NCI-H2196 (cell line): ENCODE data around the gene AHCY.
"Not testable (repeated sequence)": the region's sequence is repeated elsewhere in the genome, so short reads cannot be mapped to it uniquely, and the experiment has no call there.

Source experiments
- DNase-seq: peaks from one replicate; lab custom pipeline; 2025; ENCODE audit not compliant: unreplicated experiment; lab: John Stamatoyannopoulos, UW

AHCY gene

DNA sequence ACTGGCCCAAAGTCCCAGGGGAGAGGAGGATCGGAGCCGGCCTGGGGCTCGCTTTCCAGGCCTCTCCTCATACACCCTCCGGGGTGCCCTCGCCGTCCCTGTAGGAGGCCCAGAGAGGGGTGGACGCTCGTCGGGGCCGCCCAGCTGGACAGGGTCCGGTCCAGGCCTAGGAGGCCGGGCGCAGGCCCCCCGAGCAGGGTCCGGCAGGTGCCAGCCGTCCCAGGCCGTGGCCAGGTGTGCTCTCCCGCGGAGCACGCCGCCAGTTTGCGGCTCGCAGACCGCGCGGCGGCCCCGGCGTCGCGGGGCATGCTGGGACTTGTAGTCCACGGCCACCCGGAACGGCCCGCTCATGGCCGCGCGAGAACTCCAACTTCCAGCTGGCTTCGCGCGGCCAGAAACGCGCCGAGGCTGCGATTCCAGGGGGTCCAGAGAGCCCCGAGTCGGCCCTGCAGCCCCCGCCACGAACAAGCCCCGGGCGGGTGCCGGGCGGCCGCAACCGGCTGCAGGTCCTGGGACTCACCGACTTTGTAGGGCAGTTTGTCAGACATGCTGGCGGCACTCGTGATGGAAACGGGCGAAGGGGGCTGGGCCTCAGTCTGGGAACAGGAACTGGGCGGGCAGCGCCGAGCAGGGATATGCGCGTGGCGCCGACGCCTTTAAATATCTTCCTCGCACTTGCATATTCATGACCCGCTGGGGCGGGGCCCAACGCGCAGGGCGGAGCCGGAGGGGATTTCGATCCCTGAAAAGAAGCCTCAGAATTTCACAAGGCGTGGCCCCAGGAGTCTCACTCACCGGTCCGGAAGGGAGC, at the start of gene AHCY:
Gene AHCY (minus strand): TSS at position 633 of the 811 bp plus-strand sequence. CDS start 85 bp downstream, at position 548.
- peak; percentile 97 for DNase-seq

DNA sequence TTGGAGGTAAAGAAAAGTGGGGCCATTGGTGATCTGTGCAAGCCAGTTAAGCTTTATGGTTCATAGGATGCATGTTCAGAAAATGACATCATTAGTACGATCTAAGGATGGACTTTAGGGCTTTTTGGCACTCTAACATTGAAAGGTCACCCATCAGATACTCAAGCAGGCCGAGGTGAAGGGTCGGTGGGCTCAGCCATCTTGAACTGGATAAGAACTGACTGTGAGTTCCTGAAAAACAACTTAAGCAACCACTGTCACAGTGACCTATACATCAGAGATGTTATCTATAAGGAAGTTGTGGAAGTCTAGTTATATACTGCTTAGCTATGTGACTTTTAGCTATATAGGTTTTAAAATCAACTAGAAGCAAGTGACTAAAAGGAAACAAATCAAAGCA, 46.9 kb upstream of the AHCY start:
- no peak for DNase-seq

DNA sequence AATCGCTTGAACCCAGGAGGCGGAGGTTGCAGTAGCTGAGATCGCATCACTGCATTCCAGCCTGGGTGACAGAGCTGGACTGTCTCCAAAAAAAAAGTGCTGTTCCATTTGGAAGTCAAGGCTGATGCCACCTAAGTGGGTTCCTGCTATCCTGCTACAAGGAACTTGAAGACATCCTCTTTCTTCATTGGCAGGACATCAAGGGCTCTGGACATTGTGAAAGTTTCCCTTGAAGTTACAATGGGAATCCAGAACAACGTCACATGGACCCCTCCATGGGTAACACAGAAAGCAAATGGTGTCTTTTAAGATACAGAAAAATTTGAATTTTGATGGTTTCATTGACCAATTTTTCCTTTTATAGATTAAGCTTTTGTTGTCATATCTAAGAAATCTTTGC, 44.4 kb upstream of the AHCY start:
- DNase-seq: no peak

GRCh38 chr20:34346533-34346865, 43.3 kb upstream of the AHCY start:
- not testable (repeated sequence) for DNase-seq

GRCh38 chr20:34345839-34346532, 42.8 kb upstream of the AHCY start:
- not testable (repeated sequence) for DNase-seq

DNA sequence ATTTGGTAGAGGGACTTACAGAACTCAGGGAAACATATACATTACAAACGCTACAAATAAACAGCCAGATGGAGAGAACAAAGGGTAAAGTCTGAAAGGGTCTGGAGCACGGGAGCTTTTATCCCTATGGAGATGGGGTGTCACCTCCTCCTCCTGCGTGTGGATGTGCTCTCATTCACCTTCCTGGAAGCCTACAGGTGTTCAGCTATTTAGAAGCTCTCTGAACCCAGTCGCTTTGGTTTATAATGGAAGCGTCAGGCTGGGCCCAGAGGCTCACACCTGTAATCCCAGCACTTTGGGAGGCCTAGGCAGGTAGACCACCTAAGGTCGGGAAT, 42.2 kb upstream of the AHCY start:
- no peak for DNase-seq

GRCh38 chr20:34344238-34344637, 41.1 kb upstream of the AHCY start:
- no peak for DNase-seq

DNA sequence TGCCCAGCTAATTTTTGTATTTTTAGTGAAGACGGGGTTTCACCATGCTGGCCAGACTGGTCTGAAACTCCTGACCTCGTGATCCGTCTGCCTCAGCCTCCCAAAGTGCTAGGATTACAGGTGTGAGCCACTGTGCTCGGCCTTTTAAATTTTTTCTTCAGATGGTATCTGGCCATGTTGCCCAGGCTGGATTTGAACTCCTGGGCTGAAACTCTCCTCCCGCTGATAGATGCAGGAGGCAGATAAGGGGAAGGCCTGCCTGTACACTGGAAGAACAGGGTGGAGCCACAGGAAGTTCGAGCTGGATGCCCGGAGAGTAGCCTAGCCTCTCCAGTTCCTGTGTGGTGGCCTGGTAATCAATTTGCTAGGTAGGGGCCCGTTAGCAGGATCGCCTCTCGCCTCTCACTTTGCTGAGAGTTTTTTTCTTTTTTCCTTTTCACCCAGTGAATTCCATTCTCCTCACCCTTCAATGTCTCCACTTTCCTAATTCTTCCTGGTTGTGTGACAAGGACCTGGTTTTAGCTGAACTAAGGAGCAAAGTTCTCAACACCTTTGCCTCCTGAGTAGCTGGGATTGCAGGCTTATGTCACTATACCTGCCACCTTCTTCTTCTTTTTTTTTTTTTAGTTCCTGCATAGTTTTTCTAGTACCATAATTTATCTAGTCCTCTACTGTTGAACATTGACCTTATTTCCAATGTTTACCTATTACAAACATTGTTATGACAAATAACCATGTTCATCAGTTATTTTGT, 40.5 kb upstream of the AHCY start:
- no peak for DNase-seq

- not testable (repeated sequence) for DNase-seq
These were observed 38.0 kb upstream of the AHCY start for GRCh38 chr20:34341199-34341598.

DNA sequence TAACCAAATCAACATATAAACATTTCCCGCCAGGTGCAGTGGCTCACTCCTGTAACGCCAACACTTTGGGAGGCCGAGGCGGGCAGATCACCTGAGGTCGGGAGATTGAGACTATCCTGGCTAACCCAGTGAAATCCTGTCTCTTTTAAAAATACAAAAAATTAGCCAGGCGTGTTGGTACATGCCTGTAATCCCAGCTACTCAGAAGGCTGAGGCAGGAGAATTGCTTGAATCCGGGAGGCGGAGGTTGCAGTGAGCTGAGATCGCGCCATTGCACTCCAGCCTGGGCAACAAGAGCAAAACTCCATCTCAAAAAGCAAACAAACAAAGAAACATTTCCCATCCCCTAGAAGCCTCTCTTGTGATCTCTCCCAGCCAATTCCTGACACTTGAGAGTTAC, 37.6 kb upstream of the AHCY start:
- DNase-seq: not testable (repeated sequence)

DNA sequence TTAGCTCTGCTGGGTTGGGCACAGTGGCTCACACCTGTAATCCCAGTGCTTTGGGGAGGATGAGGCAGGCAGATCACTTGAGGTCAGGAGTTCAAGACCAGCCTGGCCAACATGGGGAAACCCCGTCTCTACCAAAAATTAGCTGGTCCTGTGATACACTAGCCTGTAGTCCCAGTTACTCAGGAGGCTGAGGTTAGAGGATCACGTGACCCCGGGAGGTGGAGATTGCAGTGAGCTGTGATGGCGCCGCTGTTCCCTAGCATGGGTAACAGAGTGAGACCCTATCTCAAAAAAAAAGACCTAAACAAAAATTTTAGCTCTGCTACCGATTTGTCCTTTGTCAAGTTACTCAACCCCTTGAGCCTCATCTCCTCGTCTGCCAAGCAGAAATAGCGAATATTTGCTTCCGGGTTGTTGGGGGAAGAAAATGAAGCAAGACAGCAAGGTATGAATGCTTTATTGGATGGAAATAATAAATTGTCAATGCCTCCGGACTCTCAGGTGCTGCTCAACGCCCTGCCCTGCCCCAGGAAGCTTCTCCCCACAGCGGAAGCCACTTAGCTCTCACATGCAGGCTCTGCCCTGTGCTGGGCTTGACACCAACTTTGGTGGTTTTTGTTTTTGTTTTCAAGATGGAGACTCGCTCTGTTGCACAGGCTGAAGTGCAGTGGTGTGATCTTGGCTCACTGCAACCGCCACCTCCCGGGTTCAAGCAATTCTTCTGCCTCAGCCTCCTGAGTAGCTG, 35.0 kb upstream of the AHCY start:
- DNase-seq: no peak

- DNase-seq: no peak
These were observed 34.4 kb upstream of the AHCY start for GRCh38 chr20:34337544-34337943.

DNA sequence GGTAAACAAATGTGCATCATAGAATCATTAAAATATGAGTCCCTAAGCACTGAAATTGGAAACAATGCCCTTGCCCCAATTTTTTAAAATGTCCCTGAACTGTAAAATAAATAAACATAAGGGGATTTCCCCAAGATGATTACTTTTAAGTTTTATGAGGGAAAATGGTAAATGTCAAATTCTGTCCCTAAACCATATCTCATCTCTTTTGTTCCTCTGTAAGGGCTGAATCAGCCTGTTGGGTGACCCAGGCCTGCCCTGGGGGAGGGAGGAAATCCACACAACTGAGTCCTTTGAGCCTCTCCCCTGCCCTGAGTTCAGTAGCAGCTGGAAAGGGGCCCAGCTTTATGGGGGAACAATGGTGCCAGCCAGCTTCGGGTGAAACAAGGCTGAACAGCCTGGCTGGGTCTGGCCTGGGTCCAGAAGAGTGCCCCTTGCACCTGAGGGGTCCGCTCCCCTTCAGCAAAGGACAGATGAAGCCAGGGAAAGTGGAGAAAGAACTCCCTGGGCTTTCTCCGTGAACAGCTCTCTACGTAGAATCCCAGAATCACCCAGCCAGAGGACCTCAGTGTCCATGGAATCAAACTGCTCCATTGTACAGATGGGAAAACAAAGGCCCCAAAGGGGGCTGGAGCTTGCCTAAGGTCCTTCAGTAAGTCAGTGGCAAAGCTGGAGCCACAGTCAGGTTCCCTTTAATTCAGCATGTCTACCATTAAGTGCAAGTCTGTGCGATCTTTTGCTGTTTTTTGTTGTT, 31.7 kb upstream of the AHCY start:
- DNase-seq: no peak

DNA sequence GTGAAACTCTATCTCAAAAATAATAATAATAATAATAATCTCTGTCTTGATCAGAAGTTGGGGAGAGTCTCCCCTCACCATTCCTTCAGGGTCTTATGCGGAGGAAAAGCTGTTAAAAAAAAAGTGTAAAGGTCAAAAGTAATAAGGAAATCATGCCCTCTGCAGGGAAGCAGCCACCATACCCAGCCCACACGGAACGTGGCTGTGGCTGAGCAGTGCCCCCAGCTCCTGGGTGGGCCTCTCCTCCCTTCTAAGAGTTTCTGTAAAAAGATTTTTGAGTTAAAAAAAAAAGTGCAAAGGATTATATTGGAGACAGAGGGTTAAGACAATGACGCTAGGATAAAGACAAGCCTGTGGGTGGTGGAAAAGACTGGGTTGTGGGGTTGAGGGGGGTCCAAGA, 30.6 kb upstream of the AHCY start:
- DNase-seq: no peak

DNA sequence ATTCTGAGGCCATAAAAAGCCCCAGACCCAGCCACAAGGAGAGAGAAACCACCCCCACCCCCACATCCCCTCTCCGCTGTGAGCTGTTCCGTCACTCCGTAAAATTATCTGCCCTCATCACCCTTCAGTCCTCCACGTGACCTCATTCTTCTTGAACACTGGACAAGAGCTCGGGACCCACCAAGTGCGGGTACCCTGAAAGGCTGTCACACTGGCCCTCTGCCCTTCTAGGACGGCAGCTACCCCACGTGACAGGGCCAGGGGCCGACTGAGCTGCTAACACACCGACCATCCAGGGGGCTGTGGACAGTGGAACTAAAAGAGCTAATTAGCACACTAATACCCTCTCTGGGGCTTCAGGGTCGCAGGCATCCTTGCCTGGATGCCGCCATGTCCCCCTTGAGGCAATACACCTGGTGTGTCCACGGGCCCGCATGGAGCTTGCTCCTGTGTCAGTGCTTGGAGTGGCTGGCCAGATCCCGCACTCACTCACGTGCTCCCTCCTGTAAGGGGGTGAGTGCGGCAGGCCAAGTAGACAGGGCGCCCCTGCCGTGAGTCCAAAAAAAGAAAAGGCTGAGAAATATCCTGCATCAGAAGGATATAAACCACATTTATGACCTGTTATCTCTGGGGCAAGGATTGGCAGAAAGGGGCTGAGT, 29.2 kb upstream of the AHCY start:
- no peak for DNase-seq

DNA sequence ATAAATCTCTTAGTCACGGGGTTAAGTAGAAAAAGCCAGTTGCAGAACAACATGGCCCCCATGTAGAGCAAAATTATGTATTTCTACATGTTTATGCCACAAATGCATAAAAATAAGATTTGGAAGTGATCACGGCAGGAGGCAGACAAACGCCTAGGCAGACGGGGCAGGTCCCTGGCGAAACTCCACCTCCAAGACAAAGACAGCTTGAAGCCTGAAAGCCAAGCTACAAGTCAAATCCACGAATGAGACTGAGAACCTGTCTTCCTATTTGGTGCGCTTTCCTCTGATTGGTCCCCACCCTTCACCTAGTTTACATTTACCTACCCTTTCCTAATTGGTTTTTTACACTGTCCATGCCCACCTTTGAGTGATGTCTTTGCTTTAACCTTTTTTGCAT, 28.7 kb upstream of the AHCY start:
- DNase-seq: no peak

GRCh38 chr20:34330861-34331544, 27.8 kb upstream of the AHCY start:
- DNase-seq: not testable (repeated sequence)

GRCh38 chr20:34328928-34329677, 25.9 kb upstream of the AHCY start:
- DNase-seq: no peak

- DNase-seq: not testable (repeated sequence)
These were observed 25.1 kb upstream of the AHCY start for GRCh38 chr20:34328207-34328606.
